T-cell (primary cell): ENCODE data around the gene UCK1. TPM values are rescaled to one million over a fixed set of nuclear protein-coding genes. Genes with fewer than 3 reads are reported as not detected.

ENCODE experiments used
- ATAC-seq, 4 experiments: fragments of 200-7000 bp in 3 of 4; fragments of 150-1000 bp in 1 of 4; cut with Tn5 transposase; replicated peaks in 1 of 4; 1 replicate in 3 of 4; 2 replicates in 1 of 4; pipeline ENCODE4 v1.10.0; 2021; ENCODE audit warnings: moderate library complexity in 3 of 4, mild to moderate bottlenecking in 2 of 4, moderate number of reproducible peaks in 1 of 4
- CTCF ChIA-PET, 2 donors: fragments of 300-600 bp; sonication (Branson Sonifier 250); formaldehyde crosslinking; loops; one replicate each; lab custom pipeline; 2022; ENCODE audit warnings: antibody characterized with exemption in 2 of 2; lab: Charles Lee
- POLR2A ChIA-PET, 2 donors: fragments of 300-600 bp; sonication (Branson Sonifier 250); formaldehyde crosslinking; loops; one replicate each; lab custom pipeline; 2022; ENCODE audit warnings: antibody characterized with exemption in 2 of 2; lab: Charles Lee
- DNase-seq, 35 experiments: peaks; one replicate each; pipeline versions ENCODE4 v3.0.0 to v3.0.0-alpha.2; 2013 to 2023
- H3K27ac ChIP-seq: one replicate; pipeline ENCODE4 v1.5.1; 2013; ENCODE audit warnings: low read length
- H3K27me3 ChIP-seq, 2 experiments: replicated peaks in 1 of 2; 1 replicate in 1 of 2; 2 replicates in 1 of 2; pipeline versions ENCODE4 v1.6.1 to v1.7.0; 2013; ENCODE audit warnings: low read length in 1 of 2, mixed read lengths in 1 of 2; ENCODE audit not compliant: control insufficient read depth in 2 of 2, insufficient read depth in 2 of 2; ENCODE audit errors: extremely low read depth in 1 of 2
- H3K36me3 ChIP-seq, 2 donors: 1 replicate in 1 of 2; 2 replicates in 1 of 2; pipeline versions ENCODE4 v1.6.1 to v1.7.0; 2013; ENCODE audit warnings: low read length in 1 of 2; ENCODE audit not compliant: control insufficient read depth in 2 of 2, insufficient read depth in 1 of 2; ENCODE audit errors: extremely low read depth in 1 of 2
- H3K4me1 ChIP-seq, 2 experiments: 1 replicate in 1 of 2; 2 replicates in 1 of 2; pipeline versions ENCODE4 v1.6.1 to v1.7.0; 2013; ENCODE audit warnings: low read length in 2 of 2, mixed read lengths in 1 of 2; ENCODE audit not compliant: insufficient read depth in 2 of 2, control insufficient read depth in 1 of 2; ENCODE audit errors: extremely low read depth in 1 of 2
- H3K4me3 ChIP-seq, 2 donors: 1 replicate in 1 of 2; 2 replicates in 1 of 2; pipeline versions ENCODE4 v1.5.1 to v1.7.0; 2013; ENCODE audit warnings: mild to moderate bottlenecking in 2 of 2, low read length in 1 of 2, moderate library complexity in 1 of 2; ENCODE audit not compliant: control insufficient read depth in 1 of 2; ENCODE audit errors: extremely low read depth in 1 of 2
- H3K9me3 ChIP-seq: 2 replicates; pipeline ENCODE4 v1.7.0; 2013
- H3K27ac Mint-ChIP-seq, 2 donors: one replicate each; pipeline ENCODE4 v1.8.0; 2020 to 2021; ENCODE audit warnings: mild to moderate bottlenecking in 2 of 2, mixed read lengths in 2 of 2
- H3K27me3 Mint-ChIP-seq, 2 donors: one replicate each; pipeline ENCODE4 v1.8.0; 2021 to 2022; ENCODE audit warnings: mixed read lengths in 2 of 2
- H3K36me3 Mint-ChIP-seq: one replicate; pipeline ENCODE4 v1.8.0; 2021; ENCODE audit warnings: mixed read lengths
- H3K4me1 Mint-ChIP-seq, 3 donors: one replicate each; pipeline ENCODE4 v1.8.0; 2020 to 2022; ENCODE audit warnings: mixed read lengths in 3 of 3, mild to moderate bottlenecking in 1 of 3
- H3K4me3 Mint-ChIP-seq, 3 donors: one replicate each; pipeline ENCODE4 v1.8.0; 2020 to 2022; ENCODE audit warnings: mild to moderate bottlenecking in 3 of 3, mixed read lengths in 3 of 3, moderate library complexity in 3 of 3
- H3K9me3 Mint-ChIP-seq, 3 donors: one replicate each; pipeline ENCODE4 v1.8.0; 2020 to 2022; ENCODE audit warnings: mixed read lengths in 3 of 3
- WGBS: methylation state at CpG from one replicate; pipeline ENCODE4 v1.1.5; 2013; ENCODE audit warnings: missing lambda C conversion rate; ENCODE audit not compliant: insufficient coverage; 5-methylcytosine and 5-hydroxymethylcytosine counted together
- total RNA-seq, 35 experiments: library from RNA in 6 of 35; stranded (reverse) in 6 of 35; fragments of 120-200 nt in 1 of 35; gene quantifications; one replicate each; pipeline versions ENCODE4 v1.2.1 to v1.2.4 and lab custom pipeline; 2013 to 2026

Gene UCK1
- 10 to 100 TPM; 20.0 to 34.7 (median 32.0) TPM for total RNA-seq
- total RNA-seq (2013) = 18.1 TPM
- total RNA-seq (lab: John Stamatoyannopoulos, UW) = 13.5 to 38.7 (median 25.1) reads per million in 29 experiments

- Mint-ChIP-seq H3K27ac (peak within 1 kb of the TSS in 1 of 2 donors; percentile 75), H3K27me3 (no peaks in the 10 kb centered on the region), H3K4me3 (peak within 1 kb of the TSS; percentile 66 to 75 (median 69)), H3K9me3 (no peaks in the 10 kb centered on the region), H3K36me3 (peaks cover 13% of the 10 kb centered on the region), H3K4me1 (peaks cover 25 to 39% (median 34%) of the 10 kb centered on the region in 3 donors)
- Histone ChIP-seq H3K27me3 (no peaks in the 10 kb centered on the region), H3K27ac (peak within 1 kb of the TSS; percentile 58), H3K9me3 (no peaks in the 10 kb centered on the region), H3K36me3 (peaks cover 8 to 29% of the 10 kb centered on the region in 2 donors), H3K4me3 (peak within 1 kb of the TSS; percentile 66 to 71), H3K4me1 (peaks cover 16 to 46% of the 10 kb centered on the region in 2 experiments)
- DNase-seq (peak; percentile 31 to 89 (median 63)), ATAC-seq (peak; percentile 89 to 94 (median 92))
- ChIA-PET POLR2A (interaction anchor here in 1 of 2 donors (0.6 kb wide), 1 partner anchor 134 kb away, joined by 5 read pairs; no protein-coding TSS in a partner anchor), CTCF (interaction anchor here in 1 of 2 donors (0.7 kb wide), 1 partner anchor 21 kb away, joined by 3 read pairs; no protein-coding TSS in a partner anchor)
- WGBS = 16% methylated on average over 97 of the region's 103 CpGs
These were observed at the start of gene UCK1 for GRCh38 chr9:131530920-131531832. UCK1 (minus strand) TSS chr9:131531263; CDS start chr9:131531174, 89 bp downstream.

- H3K27ac ChIP-seq = no peak overlapping the region
- no peaks in the 10 kb centered on the region for H3K9me3 ChIP-seq
- Mint-ChIP-seq H3K4me1 (peaks cover 35 to 47% (median 40%) of the 10 kb centered on the region in 3 donors), H3K9me3 (no peaks in the 10 kb centered on the region), H3K36me3 (peaks cover 27% of the 10 kb centered on the region), H3K4me3 (no peak overlapping the region), H3K27ac (peak overlapping the region; percentile 39 to 58), H3K27me3 (no peaks in the 10 kb centered on the region)
- 95% methylated on average over 6 of the region's 9 CpGs for WGBS
- ATAC-seq = no peak
- H3K27me3 ChIP-seq = no peaks in the 10 kb centered on the region
- CTCF ChIA-PET = interaction anchor here in 1 of 2 donors (0.6 kb wide), 1 partner anchor 534 kb away, joined by 4 read pairs; no protein-coding TSS in a partner anchor
- no peak overlapping the region for H3K4me3 ChIP-seq
- no peak for DNase-seq
- H3K36me3 ChIP-seq = peaks cover 14 to 85% of the 10 kb centered on the region in 2 donors
- POLR2A ChIA-PET = no interaction called here
- H3K4me1 ChIP-seq = peaks cover 28 to 57% of the 10 kb centered on the region in 2 experiments
These were observed 49.3 kb upstream of the UCK1 start for GRCh38 chr9:131580358-131580757.

GRCh38 chr9:131579789-131580211 is 48.7 kb upstream of the UCK1 start:
- Mint-ChIP-seq H3K4me1 (peaks cover 30 to 41% (median 34%) of the 10 kb centered on the region in 3 donors), H3K4me3 (peak overlapping the region in 1 of 3 donors; percentile 74), H3K27ac (peak overlapping the region; percentile 86 to 97), H3K36me3 (peaks cover 25% of the 10 kb centered on the region), H3K9me3 (no peaks in the 10 kb centered on the region), H3K27me3 (no peaks in the 10 kb centered on the region)
- DNase-seq = no peak
- Histone ChIP-seq H3K36me3 (peaks cover 14 to 88% of the 10 kb centered on the region in 2 donors), H3K27ac (peak overlapping the region; percentile 84), H3K27me3 (no peaks in the 10 kb centered on the region), H3K4me3 (no peak overlapping the region), H3K4me1 (peaks cover 23 to 52% of the 10 kb centered on the region in 2 experiments), H3K9me3 (no peaks in the 10 kb centered on the region)
- WGBS = 97% methylated on average over 6 of the region's 8 CpGs
- ChIA-PET POLR2A (no interaction called here), CTCF (interaction anchor here in 1 of 2 donors (0.6 kb wide), 1 partner anchor 534 kb away, joined by 4 read pairs; no protein-coding TSS in a partner anchor)
- ATAC-seq = no peak

DNA sequence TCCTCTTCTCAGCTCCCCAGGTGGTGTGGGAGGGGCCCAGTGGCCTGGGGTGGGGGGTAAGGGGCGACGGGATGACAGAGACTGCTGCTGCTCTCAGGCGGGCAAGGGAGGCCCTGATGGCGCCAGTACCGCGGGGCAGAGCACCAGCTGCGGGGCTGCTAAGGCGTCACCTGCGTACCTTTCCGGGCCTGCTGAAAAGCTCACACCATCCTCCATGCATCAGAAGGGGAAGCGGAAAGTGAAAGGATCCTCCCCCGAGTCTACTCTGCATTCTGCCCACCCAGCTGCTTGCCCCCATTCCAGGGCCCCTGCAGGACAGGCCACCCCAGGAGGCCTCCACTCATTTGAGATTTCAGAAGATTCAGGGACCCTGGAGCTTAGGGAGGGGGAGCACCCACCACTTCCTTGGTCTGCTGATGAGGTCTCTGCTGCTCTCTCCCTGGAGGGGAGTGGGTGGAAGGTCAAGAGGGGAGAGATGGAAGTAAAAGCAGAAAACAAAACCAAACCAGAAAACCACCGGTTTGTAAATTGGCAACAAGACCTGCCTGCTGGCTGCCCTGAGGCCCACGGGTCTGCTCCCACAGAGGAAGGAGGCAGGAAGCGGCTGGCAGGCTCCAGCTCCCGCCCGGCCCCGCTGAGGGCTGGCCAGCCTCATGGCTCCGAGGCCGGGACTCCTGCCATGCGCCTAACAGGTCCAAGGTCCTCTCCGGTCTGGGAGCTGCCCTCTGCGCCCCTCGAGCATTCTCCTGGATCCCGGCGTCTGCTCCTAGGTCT is 47.9 kb upstream of the UCK1 start:
- Histone ChIP-seq H3K27me3 (no peaks in the 10 kb centered on the region), H3K4me3 (peak overlapping the region; percentile 11 to 25), H3K36me3 (peaks cover 14 to 86% of the 10 kb centered on the region in 2 donors), H3K9me3 (no peaks in the 10 kb centered on the region), H3K27ac (peak overlapping the region; percentile 84), H3K4me1 (peaks cover 16 to 43% of the 10 kb centered on the region in 2 experiments)
- DNase-seq = peak; percentile 35 to 75 (median 58)
- H3K4me3 Mint-ChIP-seq = peak overlapping the region; percentile 54 to 74 (median 61)
- H3K36me3 Mint-ChIP-seq = peaks cover 25% of the 10 kb centered on the region
- ATAC-seq = peak; percentile 92 to 95 (median 94)
- peak overlapping the region; percentile 86 to 97 for H3K27ac Mint-ChIP-seq
- no peaks in the 10 kb centered on the region for H3K27me3 Mint-ChIP-seq
- WGBS = 36% methylated on average over 15 of the region's 26 CpGs
- H3K4me1 Mint-ChIP-seq = peaks cover 24 to 34% (median 30%) of the 10 kb centered on the region in 3 donors
- ChIA-PET CTCF (interaction anchor here in 1 of 2 donors (0.6 to 0.7 kb wide), 2 partner anchors 57 to 1826 kb away, joined by 3 read pairs; no protein-coding TSS in a partner anchor), POLR2A (interaction anchor here in 1 of 2 donors (0.6 kb wide), 3 partner anchors 15 to 494 kb away, joined by 3 to 4 read pairs (median 3); no protein-coding TSS in a partner anchor)
- H3K9me3 Mint-ChIP-seq = no peaks in the 10 kb centered on the region

GRCh38 chr9:131578021-131578420 is 47.0 kb upstream of the UCK1 start:
- POLR2A ChIA-PET = interaction anchor here in 1 of 2 donors (0.6 kb wide), 1 partner anchor 495 kb away, joined by 4 read pairs; no protein-coding TSS in a partner anchor

More at GRCh38 chr9:131578021-131578420, 47.0 kb upstream of the UCK1 start:
- Mint-ChIP-seq H3K4me1 (peaks cover 24 to 28% (median 25%) of the 10 kb centered on the region in 3 donors), H3K27ac (peak overlapping the region; percentile 86 to 97), H3K9me3 (no peaks in the 10 kb centered on the region), H3K36me3 (peaks cover 25% of the 10 kb centered on the region), H3K27me3 (no peaks in the 10 kb centered on the region), H3K4me3 (peak overlapping the region in 1 of 3 donors; percentile 74)
- no peak for DNase-seq
- H3K9me3 ChIP-seq = no peaks in the 10 kb centered on the region
- CTCF ChIA-PET = interaction anchor here in 1 of 2 donors (0.6 kb wide), 1 partner anchor 1826 kb away, joined by 3 read pairs; no protein-coding TSS in a partner anchor
- H3K4me1 ChIP-seq = peaks cover 14 to 34% of the 10 kb centered on the region in 2 experiments
- H3K4me3 ChIP-seq = no peak overlapping the region
- H3K27me3 ChIP-seq = no peaks in the 10 kb centered on the region
- H3K36me3 ChIP-seq = peaks cover 9 to 78% of the 10 kb centered on the region in 2 donors
- WGBS = 98% methylated on average over 9 of the region's 13 CpGs
- ATAC-seq = no peak
- H3K27ac ChIP-seq = peak overlapping the region; percentile 84
